Neutrophil (primary cell): ENCODE measurements around the gene CRTC1.

Source experiments
- H3K27ac ChIP-seq: fragments of 200-600 bp; sonication (generic); 2 replicates; pipeline ENCODE4 v1.5.1; 2016; ENCODE audit warnings: mild to moderate bottlenecking, moderate library complexity
- H3K27me3 ChIP-seq: fragments of 200-600 bp; sonication (generic); 2 replicates; pipeline ENCODE4 v1.6.0; 2016; ENCODE audit warnings: mild to moderate bottlenecking
- H3K36me3 ChIP-seq: fragments of 200-600 bp; sonication (generic); 2 replicates; pipeline ENCODE4 v1.5.1; 2017
- H3K4me1 ChIP-seq, 2 experiments: fragments of 200-600 bp in 1 of 2; sonication (generic) in 1 of 2; 1 replicate in 1 of 2; 2 replicates in 1 of 2; pipeline versions ENCODE4 v1.5.1 to v1.6.1; 2013 to 2016; ENCODE audit warnings: low read depth in 1 of 2, low read length in 1 of 2, mild to moderate bottlenecking in 1 of 2, moderate library complexity in 1 of 2; ENCODE audit not compliant: control insufficient read depth in 1 of 2, insufficient read depth in 1 of 2
- H3K4me3 ChIP-seq, 2 experiments: fragments of 200-600 bp in 1 of 2; sonication (generic) in 1 of 2; 1 replicate in 1 of 2; 2 replicates in 1 of 2; pipeline ENCODE4 v1.5.1; 2013 to 2016; ENCODE audit warnings: low read depth in 1 of 2, low read length in 1 of 2, mild to moderate bottlenecking in 1 of 2, moderate library complexity in 1 of 2
- H3K9me3 ChIP-seq: fragments of 200-600 bp; sonication (generic); 2 replicates; pipeline ENCODE4 v1.5.1; 2016
- TF ChIP-seq, protein P1 (sequence below): fragments of 200-600 bp; sonication (generic); IDR thresholded peaks from 2 replicates; pipeline ENCODE4 v1.5.1; 2016; ENCODE audit warnings: antibody characterized with exemption

The CRTC1 gene

DNA sequence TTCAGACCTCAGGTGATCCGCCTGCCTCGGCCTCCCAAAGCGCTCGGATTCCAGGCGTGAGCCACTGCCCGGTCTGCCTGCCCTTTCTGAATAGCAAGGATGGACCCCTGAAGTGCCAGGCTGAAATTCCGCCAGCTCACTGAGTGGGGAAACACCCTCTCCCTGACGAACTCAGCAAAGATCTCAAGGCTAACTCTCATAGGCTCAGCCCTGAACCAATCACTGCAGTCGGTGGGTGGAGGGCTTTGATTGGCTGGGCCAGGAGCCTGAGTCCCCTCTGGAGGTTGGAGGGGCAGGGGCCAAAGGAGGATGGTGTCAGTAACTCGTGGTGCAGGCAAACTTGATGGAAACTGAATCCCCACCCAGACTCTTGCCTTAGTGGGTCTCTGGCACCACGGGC lies 118.9 kb downstream of the CRTC1 start:
- no peaks in the 10 kb centered on the region for H3K4me1 ChIP-seq
- no peak overlapping the region for H3K4me3 ChIP-seq
- no peaks in the 10 kb centered on the region for H3K36me3 ChIP-seq
- no peak overlapping the region for H3K27ac ChIP-seq
- TF ChIP-seq, protein P1, sequence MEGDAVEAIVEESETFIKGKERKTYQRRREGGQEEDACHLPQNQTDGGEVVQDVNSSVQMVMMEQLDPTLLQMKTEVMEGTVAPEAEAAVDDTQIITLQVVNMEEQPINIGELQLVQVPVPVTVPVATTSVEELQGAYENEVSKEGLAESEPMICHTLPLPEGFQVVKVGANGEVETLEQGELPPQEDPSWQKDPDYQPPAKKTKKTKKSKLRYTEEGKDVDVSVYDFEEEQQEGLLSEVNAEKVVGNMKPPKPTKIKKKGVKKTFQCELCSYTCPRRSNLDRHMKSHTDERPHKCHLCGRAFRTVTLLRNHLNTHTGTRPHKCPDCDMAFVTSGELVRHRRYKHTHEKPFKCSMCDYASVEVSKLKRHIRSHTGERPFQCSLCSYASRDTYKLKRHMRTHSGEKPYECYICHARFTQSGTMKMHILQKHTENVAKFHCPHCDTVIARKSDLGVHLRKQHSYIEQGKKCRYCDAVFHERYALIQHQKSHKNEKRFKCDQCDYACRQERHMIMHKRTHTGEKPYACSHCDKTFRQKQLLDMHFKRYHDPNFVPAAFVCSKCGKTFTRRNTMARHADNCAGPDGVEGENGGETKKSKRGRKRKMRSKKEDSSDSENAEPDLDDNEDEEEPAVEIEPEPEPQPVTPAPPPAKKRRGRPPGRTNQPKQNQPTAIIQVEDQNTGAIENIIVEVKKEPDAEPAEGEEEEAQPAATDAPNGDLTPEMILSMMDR, result no peak
- no peaks in the 10 kb centered on the region for H3K9me3 ChIP-seq
- peaks cover 73% of the 10 kb centered on the region for H3K27me3 ChIP-seq

DNA sequence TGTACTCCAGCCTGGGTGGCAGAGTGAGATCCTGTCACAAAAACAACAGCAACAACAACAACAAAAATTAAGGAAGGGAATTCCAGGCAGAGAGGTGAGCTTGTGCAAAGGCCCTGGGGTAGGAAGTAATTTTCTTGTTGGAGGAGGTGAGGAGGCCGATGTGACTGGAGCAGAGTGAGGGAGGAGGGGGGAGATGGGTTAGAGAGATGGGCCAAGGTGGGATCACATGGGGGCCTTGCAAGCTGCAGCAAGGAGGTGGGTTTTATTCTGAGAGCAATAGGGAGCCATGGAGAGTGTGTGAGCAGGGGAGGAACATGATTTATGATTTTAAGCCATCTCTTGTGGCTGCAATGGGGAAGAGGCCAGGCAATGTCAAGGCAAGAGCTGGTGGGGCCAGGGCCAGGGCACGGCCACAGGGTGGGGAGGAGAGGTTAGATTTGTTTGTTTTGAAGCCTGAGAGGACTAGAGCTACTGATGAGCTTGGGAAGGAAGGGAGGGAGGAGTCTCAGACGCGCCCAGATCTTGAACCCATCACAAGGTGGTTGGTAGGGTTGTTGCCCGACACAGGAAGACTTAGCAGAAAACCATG lies 120.2 kb downstream of the CRTC1 start:
- Histone ChIP-seq H3K9me3 (no peaks in the 10 kb centered on the region), H3K36me3 (no peaks in the 10 kb centered on the region), H3K4me1 (no peaks in the 10 kb centered on the region), H3K27me3 (peaks cover 71% of the 10 kb centered on the region), H3K27ac (no peak overlapping the region), H3K4me3 (no peak overlapping the region)
- TF ChIP-seq, protein P1, result no peak

DNA sequence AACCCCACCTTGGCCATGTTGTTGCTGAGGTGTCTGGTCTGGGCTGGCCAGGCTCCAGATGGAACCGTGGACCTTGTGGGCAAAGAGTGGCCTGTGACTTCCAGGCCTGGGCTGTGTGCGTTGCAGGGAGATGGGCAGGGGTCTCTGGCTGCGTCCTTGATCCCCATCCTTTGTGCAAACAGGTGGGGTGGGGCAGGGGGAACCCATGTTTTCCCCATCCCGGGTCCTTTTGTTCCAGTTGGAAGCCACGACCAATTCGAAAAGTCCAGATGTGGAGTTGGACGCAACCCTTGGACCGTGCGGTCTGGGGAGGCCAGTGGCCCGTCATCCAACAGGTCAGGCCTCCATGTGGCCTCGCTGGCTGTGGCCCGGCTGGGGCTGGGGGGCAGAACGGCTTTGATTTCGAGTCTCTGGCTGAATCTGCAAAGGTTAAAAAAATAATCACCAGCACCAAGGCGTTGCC lies 120.7 kb downstream of the CRTC1 start:
- Histone ChIP-seq H3K4me3 (no peak overlapping the region), H3K36me3 (no peaks in the 10 kb centered on the region), H3K27ac (no peak overlapping the region), H3K9me3 (no peaks in the 10 kb centered on the region), H3K4me1 (no peaks in the 10 kb centered on the region), H3K27me3 (peaks cover 71% of the 10 kb centered on the region)
- TF ChIP-seq, protein P1, result no peak

DNA sequence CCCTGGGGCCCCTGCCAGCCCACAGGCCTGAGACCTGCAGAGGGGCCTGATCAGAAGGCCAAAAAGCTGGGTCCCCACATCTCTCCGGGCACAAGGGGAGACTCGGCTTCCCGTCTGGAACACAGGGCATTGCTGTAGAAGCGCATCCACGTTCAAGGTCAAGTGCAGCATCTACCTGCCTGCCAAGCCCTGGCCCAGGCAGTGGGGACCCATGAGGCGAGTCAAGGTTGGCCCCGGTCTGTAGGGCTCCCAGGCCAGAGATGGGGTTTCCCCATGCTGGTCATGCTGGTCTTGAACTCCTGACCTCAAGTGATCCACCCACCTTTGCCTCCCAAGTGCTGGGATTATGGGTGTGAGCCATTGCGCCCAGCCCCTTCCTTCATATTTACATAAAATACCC lies 121.2 kb downstream of the CRTC1 start:
- TF ChIP-seq, protein P1, result no peak
- Histone ChIP-seq H3K36me3 (no peaks in the 10 kb centered on the region), H3K9me3 (no peaks in the 10 kb centered on the region), H3K4me3 (no peak overlapping the region), H3K27ac (no peak overlapping the region), H3K4me1 (no peaks in the 10 kb centered on the region), H3K27me3 (peaks cover 71% of the 10 kb centered on the region)

DNA sequence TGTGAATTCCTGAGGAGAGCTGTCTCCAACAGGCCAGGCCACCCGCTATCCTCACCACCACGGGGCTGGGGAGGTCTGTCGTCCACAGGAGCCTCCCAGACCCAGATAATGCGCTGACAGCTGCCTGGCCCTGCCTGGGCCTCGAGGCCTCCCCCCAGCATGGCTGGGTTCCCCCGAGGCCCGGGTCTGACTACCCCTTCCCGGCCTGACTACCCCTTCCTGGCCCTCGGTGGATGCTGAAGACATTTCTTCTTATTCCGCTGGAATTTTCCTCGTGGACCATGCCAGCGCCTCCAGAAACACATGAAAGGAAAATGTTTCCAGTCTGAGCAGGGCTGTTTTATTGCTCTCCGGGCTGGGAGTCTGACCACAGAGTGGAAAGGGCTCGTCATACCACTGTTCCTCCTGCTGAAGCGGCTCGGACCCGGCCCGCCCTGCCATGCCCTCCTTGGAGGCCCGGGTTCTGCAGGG lies 124.4 kb downstream of the CRTC1 start:
- TF ChIP-seq, protein P1, result no peak

More for the DNA sequence above, 124.4 kb downstream of the CRTC1 start:
- Histone ChIP-seq H3K27ac (no peak overlapping the region), H3K27me3 (peaks cover 75% of the 10 kb centered on the region), H3K4me3 (no peak overlapping the region), H3K4me1 (no peaks in the 10 kb centered on the region), H3K36me3 (no peaks in the 10 kb centered on the region), H3K9me3 (no peaks in the 10 kb centered on the region)
